ENCODE results near the gene CD55.

The CD55 gene

DNA sequence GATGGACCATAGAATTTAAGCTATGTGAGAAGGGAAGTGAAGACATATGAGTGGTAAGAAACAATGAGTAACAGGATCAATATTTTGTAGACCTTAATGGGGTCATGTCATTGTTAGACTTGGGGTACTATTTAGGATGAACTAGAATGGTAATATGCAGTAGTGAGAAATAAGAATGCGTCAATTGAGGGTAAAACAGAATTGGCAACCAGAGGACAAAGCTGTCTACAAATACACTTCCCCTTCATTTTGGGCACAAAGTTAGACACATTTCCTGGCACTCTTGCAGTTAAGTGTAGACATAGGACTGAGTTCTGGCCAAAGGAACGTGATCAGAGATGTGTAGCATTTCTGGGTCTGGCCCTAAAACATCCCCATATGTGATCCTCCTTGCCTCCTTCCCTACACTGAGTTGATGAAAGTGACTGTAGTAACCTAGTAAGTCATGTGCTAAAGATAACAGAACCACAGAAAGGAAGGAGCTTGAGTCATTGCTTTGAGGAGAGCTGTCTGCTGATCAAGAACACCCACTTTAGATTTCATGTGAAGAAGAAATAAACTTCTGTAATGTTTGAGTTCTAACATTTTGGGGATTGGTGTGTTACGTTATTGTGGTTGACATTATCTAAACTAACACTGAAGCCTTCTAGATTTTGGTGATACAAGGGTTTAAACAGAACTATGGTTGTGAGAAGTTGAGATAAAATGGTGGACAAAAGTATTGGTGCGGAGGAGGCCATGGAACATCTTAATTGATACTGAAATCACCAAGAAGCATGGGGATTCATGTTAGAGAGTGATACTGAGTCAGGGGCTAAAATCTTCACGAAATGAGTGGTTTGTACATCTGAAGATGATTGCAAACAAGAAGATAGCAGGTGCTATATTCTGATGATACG, 41.7 kb downstream of the CD55 start:
- no peak for DNase-seq

GRCh38 chr1:207363871-207364270, 42.4 kb downstream of the CD55 start:
- no peak for DNase-seq

GRCh38 chr1:207364614-207365013, 43.1 kb downstream of the CD55 start:
- DNase-seq: no peak

DNA sequence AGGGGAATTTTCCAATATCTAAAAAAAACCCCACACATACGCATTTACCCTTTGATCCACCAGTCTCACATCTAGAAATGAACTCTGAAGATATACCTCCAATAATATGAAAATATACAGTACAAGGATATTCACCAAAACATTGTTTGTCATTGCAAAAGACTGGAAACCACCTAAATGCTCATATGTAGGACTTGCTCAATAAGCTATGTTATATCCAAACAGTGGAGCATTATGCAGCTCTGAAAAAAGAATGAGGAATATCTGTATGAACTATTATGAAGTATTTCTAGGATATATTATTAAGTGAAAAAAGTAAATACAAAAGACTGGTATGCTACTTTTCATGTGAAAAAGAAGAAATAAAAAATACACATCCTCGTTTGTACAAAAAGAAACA, 43.6 kb downstream of the CD55 start:
- DNase-seq: no peak

GRCh38 chr1:207366022-207366421, 44.5 kb downstream of the CD55 start:
- DNase-seq: no peak

DNA sequence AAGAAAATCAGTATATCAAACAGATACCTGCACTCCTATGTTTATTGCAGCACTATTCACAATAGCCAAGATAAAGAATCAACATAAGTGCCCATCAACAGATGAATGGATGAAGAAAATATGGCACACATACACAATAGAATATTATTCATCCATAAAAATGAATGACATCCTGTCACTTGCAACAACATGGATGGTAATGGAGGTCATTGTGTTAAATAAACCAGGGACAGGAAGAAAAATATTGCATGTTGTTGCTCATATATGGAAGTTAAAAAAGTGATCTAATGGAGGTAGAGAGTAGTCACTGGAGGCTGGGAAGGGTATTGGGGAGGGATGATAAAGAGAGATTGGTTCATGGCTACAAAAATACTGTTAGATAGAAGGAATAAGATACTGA, 67.2 kb downstream of the CD55 start:
- no peak for DNase-seq

DNA sequence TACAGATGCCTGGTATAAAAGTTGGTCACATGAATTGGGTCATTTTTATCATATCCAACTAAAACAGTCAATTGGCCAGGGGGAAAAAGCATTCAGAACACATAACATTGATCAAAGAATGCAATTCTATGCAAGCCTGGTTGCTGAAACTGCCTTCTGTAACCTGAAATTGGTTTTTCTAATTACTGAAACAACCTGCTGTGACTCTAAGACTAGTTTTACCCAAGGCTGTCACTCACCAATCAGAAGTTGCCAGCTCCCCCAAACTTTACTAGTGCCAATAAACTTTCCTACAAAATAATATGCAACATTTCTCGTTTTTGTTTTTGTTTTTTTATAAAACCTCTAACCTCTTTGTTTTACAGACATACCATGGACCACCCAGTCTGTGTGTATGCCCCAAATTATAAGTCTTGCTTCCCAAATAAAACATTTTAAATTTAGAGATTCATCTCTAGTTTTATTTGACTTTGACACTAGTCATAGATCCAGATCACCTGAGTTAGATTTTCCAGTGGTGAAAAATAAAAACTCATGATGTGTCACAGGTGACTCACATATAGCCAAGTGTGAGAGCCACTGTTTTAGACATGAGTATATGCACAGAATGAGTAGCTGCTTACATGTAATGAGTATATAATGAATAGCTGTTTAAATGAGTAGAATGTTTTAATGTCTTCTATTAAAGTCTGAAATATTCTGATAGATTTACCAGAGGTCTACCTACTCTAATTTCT, 68.4 kb downstream of the CD55 start:
- no peak for DNase-seq

GRCh38 chr1:207393610-207394009, 72.1 kb downstream of the CD55 start:
- no peak for DNase-seq

GRCh38 chr1:207396168-207396746, 74.8 kb downstream of the CD55 start:
- DNase-seq: no peak

DNA sequence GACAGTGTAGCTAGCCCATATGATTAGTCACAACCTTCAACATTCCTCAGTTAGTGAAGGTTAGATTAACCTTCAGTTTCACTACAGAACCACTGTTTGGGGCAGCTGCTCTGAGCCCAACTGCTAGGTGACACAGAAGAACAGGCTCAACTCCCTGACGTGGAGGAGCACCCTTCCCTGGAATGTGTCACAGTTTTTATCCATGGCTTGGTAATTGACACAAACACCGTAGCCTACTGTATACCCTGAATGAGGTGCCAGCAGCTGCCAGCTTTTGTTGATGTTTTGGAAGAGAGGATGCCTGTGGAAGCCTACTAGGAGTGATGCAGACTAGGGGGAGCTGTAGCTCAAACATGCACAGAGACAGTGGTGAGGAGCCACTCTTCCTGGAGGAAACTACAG, 76.0 kb downstream of the CD55 start:
- DNase-seq: no peak

DNA sequence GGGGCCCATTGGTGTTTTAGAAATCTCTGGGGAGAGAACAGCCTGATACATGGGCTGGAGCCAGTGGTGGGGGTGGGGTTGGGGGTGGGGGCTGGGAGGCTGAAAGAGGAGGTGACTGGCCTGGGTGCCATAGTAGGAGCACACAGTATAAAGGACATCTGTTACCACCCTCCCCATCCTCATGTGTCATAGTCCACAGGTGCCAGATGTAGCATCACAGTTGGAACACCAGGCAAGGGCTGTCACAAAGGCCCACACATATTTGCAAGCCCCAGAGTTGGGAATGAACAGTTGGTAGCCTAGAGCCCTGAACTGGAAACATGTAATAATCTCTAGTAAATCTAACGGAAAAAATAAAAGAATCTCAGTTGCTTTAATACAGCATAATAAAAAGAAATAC, 77.5 kb downstream of the CD55 start:
- no peak for DNase-seq

DNA sequence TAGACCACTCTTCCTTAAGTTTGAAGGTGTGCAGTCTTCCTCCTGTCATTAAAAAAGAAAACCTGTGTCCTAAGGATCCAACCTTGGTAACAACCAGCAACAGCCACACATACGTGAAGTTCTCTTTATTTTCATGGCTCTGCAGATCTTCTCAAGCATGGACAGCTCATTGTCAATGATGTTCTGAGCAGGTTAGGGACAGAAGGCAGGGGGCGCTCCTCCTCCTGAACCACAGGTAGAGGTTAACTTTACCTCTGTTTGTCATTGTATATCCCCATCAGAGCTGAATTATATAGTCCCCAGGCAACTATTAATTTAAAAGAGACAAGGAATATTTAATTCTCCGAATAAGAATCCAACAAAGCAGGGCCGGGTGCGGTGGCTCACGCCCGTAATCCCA, 80.1 kb downstream of the CD55 start:
- DNase-seq: no peak

DNA sequence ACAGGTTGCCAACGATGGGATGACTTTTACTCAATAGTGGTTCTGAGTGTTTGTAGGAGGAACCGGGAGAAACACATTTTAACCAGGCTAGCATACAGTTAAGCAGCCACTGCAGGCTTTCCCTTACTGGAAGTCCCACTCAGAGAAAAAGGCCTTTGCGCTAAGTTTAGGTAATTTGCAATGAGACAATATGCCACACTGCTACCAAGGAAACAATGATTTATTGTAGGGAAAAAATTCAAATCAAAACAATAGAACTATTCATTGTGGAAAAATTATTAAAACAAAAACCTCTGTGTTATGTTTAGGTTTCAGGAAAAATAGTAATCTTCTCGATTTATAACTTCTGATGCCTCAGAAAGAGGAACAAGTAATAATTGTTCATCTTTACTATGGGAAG, 81.3 kb downstream of the CD55 start:
- DNase-seq: no peak

GRCh38 chr1:207404849-207405525, 83.5 kb downstream of the CD55 start:
- DNase-seq: no peak

DNA sequence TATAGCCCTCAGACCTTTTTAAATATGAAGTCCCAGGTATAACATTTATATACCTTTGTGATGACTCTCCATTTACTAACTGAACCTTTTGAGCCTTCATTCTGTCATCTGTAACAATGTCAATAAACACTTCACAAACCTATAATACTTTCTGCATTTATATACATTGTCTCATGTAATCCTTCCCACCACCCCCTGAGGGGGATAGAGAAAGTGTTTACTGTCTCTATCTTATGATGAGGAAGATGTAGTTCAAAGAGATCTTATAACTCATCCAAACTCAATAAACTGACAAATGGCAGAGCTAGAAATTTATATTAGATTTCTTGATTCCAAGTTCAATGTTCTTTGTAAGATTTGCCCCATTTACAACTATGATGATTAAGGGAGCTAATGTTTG, 84.3 kb downstream of the CD55 start:
- no peak for DNase-seq

GRCh38 chr1:207407655-207408260, 86.3 kb downstream of the CD55 start:
- DNase-seq: no peak

Measured in activated T-cell treated with anti-CD3 and anti-CD28 coated beads, Interleukin-2, amount 50 U/mL, for 1 hour (primary cell).